Endodermal cell (in vitro differentiated cells): ENCODE results near the gene GRM8. TPM values are rescaled to one million over a fixed set of nuclear protein-coding genes. Genes with fewer than 3 reads are reported as not detected.

Experiments used
- DNase-seq: peaks from one replicate; pipeline ENCODE4 v3.0.0-alpha.2; 2017
- H3K27ac ChIP-seq: 2 replicates; pipeline ENCODE4 v1.5.1; 2013; ENCODE audit warnings: mild to moderate bottlenecking, low read depth, low read length, moderate library complexity
- H3K27me3 ChIP-seq: 2 replicates; pipeline ENCODE4 v1.6.1; 2013; ENCODE audit warnings: mild to moderate bottlenecking, low read length, moderate library complexity; ENCODE audit not compliant: insufficient read depth, control insufficient read depth, poor library complexity, severe bottlenecking
- H3K36me3 ChIP-seq: 2 replicates; pipeline ENCODE4 v1.7.0; 2013; ENCODE audit warnings: mild to moderate bottlenecking, low read length, moderate library complexity; ENCODE audit not compliant: control insufficient read depth, insufficient read depth
- H3K4me1 ChIP-seq: one replicate; pipeline ENCODE4 v1.7.0; 2013; ENCODE audit warnings: low read length; ENCODE audit not compliant: control insufficient read depth, insufficient read depth
- H3K4me3 ChIP-seq: 2 replicates; pipeline ENCODE4 v1.5.1; 2013; ENCODE audit warnings: mild to moderate bottlenecking, low read length, moderate library complexity
- H3K9ac ChIP-seq: 2 replicates; pipeline ENCODE4 v1.6.1; 2013; ENCODE audit warnings: mild to moderate bottlenecking, low read length, moderate library complexity; ENCODE audit not compliant: poor library complexity, severe bottlenecking; ENCODE audit errors: extremely low read depth
- H3K9me3 ChIP-seq: 2 replicates; pipeline ENCODE4 v1.6.1; 2013; ENCODE audit warnings: mild to moderate bottlenecking, low read length, moderate library complexity; ENCODE audit not compliant: control insufficient read depth
- H3K27ac Mint-ChIP-seq: 2 replicates; pipeline ENCODE4 v1.8.0; 2020; ENCODE audit warnings: mixed read lengths
- H3K27me3 Mint-ChIP-seq: 2 replicates; pipeline ENCODE4 v1.8.0; 2021; ENCODE audit warnings: mild to moderate bottlenecking, mixed read lengths; ENCODE audit not compliant: insufficient read depth
- H3K36me3 Mint-ChIP-seq: 2 replicates; pipeline ENCODE4 v1.8.0; 2020; ENCODE audit warnings: low read depth, mixed read lengths
- H3K4me1 Mint-ChIP-seq: 2 replicates; pipeline ENCODE4 v1.8.0; 2020; ENCODE audit warnings: mixed read lengths
- H3K4me3 Mint-ChIP-seq: 2 replicates; pipeline ENCODE4 v1.8.0; 2020; ENCODE audit warnings: mild to moderate bottlenecking, moderate library complexity, mixed read lengths
- H3K9me3 Mint-ChIP-seq: 2 replicates; pipeline ENCODE4 v1.8.0; 2020; ENCODE audit warnings: mild to moderate bottlenecking, mixed read lengths
- CTCF ChIP-seq: fragments of 200-600 bp; sonication (generic); conservative IDR thresholded peaks from 2 replicates; pipeline ENCODE4 v1.5.0; 2021; ENCODE audit warnings: antibody characterized with exemption, mild to moderate bottlenecking
- WGBS, 2 experiments: methylation state at CpG; one replicate each; pipeline versions ENCODE4 v1.1.5 to v1.1.7; 2013; ENCODE audit warnings: missing lambda C conversion rate in 2 of 2, mixed read lengths in 1 of 2; ENCODE audit not compliant: insufficient coverage in 1 of 2, insufficient read length in 1 of 2; 5-methylcytosine and 5-hydroxymethylcytosine counted together
- total RNA-seq, 2 donors: library from RNA; stranded (reverse); fragmentation: NEBNext Ultra II Directional in 1 of 2; extraction: Animal tissue kit (Norgen Biotek cat#: 25700) in 1 of 2; gene quantifications; 2 replicates in 1 of 2; 3 replicates in 1 of 2; pipeline ENCODE4 v1.2.1, GENCODE V29; 2021

Gene GRM8
- total RNA-seq, 2 donors from 2014 or later, result 0.93 to 2.0 TPM

- Mint-ChIP-seq H3K4me1 (peaks cover 11% of the 10 kb centered on the region), H3K36me3 (no peaks in the 10 kb centered on the region), H3K4me3 (no peak overlapping the region), H3K27me3 (peaks cover 18% of the 10 kb centered on the region), H3K9me3 (peaks cover 4% of the 10 kb centered on the region), H3K27ac (no peak overlapping the region)
- Histone ChIP-seq H3K27me3 (peaks cover 30% of the 10 kb centered on the region), H3K9ac (no peak overlapping the region), H3K9me3 (no peaks in the 10 kb centered on the region), H3K4me1 (peaks cover 8% of the 10 kb centered on the region), H3K27ac (no peak overlapping the region), H3K36me3 (no peaks in the 10 kb centered on the region), H3K4me3 (no peak overlapping the region)
- DNase-seq, result no peak
- WGBS, 2 experiments, result 57 to 75% methylated on average over 2 of the region's 2 CpGs
- TF ChIP-seq CTCF, result no peak
Measured at GRCh38 chr7:126979722-126980121, 273.0 kb downstream of the GRM8 start.

- Mint-ChIP-seq H3K27me3 (peaks cover 18% of the 10 kb centered on the region), H3K4me3 (no peak overlapping the region), H3K27ac (no peak overlapping the region), H3K36me3 (no peaks in the 10 kb centered on the region), H3K4me1 (peaks cover 11% of the 10 kb centered on the region), H3K9me3 (no peaks in the 10 kb centered on the region)
- Histone ChIP-seq H3K27me3 (peaks cover 30% of the 10 kb centered on the region), H3K4me1 (peaks cover 8% of the 10 kb centered on the region), H3K27ac (no peak overlapping the region), H3K4me3 (no peak overlapping the region), H3K9ac (no peak overlapping the region), H3K36me3 (no peaks in the 10 kb centered on the region), H3K9me3 (no peaks in the 10 kb centered on the region)
- WGBS, 2 experiments, result 85% methylated on average over 3 of the region's 3 CpGs; no CpG with 5 or more reads in 1 of the 2 experiments
- no peak for DNase-seq
- TF ChIP-seq CTCF, result no peak
Measured at GRCh38 chr7:126978865-126979264, 273.9 kb downstream of the GRM8 start.

GRCh38 chr7:126973066-126973465 is 279.7 kb downstream of the GRM8 start:
- peaks cover 6% of the 10 kb centered on the region for H3K4me1 Mint-ChIP-seq
- DNase-seq, result no peak
- H3K36me3 Mint-ChIP-seq, result no peaks in the 10 kb centered on the region
- no peaks in the 10 kb centered on the region for H3K36me3 ChIP-seq
- H3K4me3 ChIP-seq, result no peak overlapping the region
- H3K9ac ChIP-seq, result no peak overlapping the region
- no peaks in the 10 kb centered on the region for H3K9me3 ChIP-seq
- no peak overlapping the region for H3K27ac Mint-ChIP-seq
- H3K9me3 Mint-ChIP-seq, result no peaks in the 10 kb centered on the region
- H3K27me3 ChIP-seq, result no peaks in the 10 kb centered on the region
- no peak for TF ChIP-seq CTCF
- H3K27me3 Mint-ChIP-seq, result no peaks in the 10 kb centered on the region
- H3K4me1 ChIP-seq, result peaks cover 4% of the 10 kb centered on the region
- no peak overlapping the region for H3K27ac ChIP-seq
- no peak overlapping the region for H3K4me3 Mint-ChIP-seq
